GM19239 (cell line): ENCODE results near the gene TMEM59L.

Experiments used
- DNase-seq: peaks from one replicate; pipeline ENCODE4 v3.0.0; 2011; ENCODE audit warnings: low spot score; ENCODE audit not compliant: insufficient read length
- FAIRE-seq: peaks from 2 replicates; lab custom pipeline; 2011; peaks lifted over from hg19 to GRCh38; lab: Jason Lieb, UNC

Gene TMEM59L

DNA sequence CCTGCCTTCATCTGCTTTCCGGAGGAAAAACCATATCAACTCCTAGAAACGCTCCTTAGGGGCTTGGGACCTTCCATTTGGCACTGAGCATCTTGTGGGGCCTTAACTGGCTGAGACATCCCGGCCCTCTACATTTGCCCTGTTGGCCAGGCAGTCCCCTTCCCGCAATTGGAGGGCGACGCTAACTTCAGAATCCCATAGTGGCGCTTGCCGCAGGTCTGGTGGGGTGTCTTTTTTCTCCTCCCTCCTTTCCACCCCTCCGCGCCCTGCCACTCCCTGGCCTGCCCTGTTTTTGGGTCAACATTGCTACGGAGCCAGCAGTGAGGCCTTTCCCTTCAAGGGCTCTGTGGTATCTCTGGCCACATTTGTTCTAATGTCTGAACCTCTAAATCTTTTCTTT is 57.2 kb downstream of the TMEM59L start:
- no peak for FAIRE-seq

DNA sequence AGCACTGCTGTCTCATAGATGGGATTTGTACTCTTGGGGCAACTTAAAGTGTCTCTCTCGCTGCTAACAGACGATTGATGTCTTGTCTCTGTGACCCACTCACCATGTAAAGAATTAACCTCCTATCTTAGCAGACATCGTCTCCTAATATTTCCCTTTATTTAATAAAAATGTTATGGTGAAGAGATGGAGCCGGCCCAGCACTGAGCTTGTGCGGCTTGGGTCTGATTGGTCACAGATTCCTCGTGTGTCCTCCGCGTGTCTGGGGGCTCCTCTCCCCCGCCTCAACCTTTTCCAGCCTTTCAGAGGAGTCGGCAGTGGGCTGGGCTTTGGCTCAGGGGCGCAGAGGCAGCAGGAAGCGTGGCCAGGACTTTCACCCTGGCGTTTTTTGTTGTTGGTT is 57.6 kb downstream of the TMEM59L start:
- DNase-seq (no peak), FAIRE-seq (no peak)

More for the DNA sequence above, 57.2 kb downstream of the TMEM59L start:
- no peak for DNase-seq
